Activated CD4-positive, alpha-beta T cell treated with anti-CD3 and anti-CD28 coated beads, Interleukin-2, amount 50 U/mL, for 4 hours (primary cell): Measurements from ENCODE around the gene COX4I1.

Experiments used
- DNase-seq, 2 experiments: peaks; one replicate each; pipeline ENCODE4 v3.0.0-alpha.2; 2020

COX4I1 gene

GRCh38 chr16:85844169-85844481 is 44.6 kb downstream of the COX4I1 start:
- DNase-seq, result no peak

GRCh38 chr16:85844786-85845185 is 45.3 kb downstream of the COX4I1 start:
- no peak for DNase-seq

GRCh38 chr16:85845266-85845665 is 45.8 kb downstream of the COX4I1 start:
- DNase-seq, result no peak

- DNase-seq, result no peak
Observed at GRCh38 chr16:85846461-85846860, 47.0 kb downstream of the COX4I1 start.

- no peak for DNase-seq
Observed at GRCh38 chr16:85847036-85847435, 47.5 kb downstream of the COX4I1 start.

- DNase-seq, result no peak
Observed at GRCh38 chr16:85847681-85848601, 48.4 kb downstream of the COX4I1 start.

- no peak for DNase-seq
Observed at GRCh38 chr16:85848986-85849385, 49.5 kb downstream of the COX4I1 start.

- no peak for DNase-seq
Observed at GRCh38 chr16:85849388-85849787, 49.9 kb downstream of the COX4I1 start.

GRCh38 chr16:85850344-85850880 is 50.9 kb downstream of the COX4I1 start:
- no peak for DNase-seq

- no peak for DNase-seq
Observed at GRCh38 chr16:85851034-85851785, 51.7 kb downstream of the COX4I1 start.

- DNase-seq, result no peak
Observed at GRCh38 chr16:85853547-85854545, 54.4 kb downstream of the COX4I1 start.

- DNase-seq, result no peak
Observed at GRCh38 chr16:85854935-85855334, 55.4 kb downstream of the COX4I1 start.

- no peak for DNase-seq
Observed at GRCh38 chr16:85856079-85856478, 56.6 kb downstream of the COX4I1 start.

- no peak for DNase-seq
Observed at GRCh38 chr16:85856585-85856984, 57.1 kb downstream of the COX4I1 start.
